GM23338 (cell line): ENCODE results near the gene HACD2. TPM values are rescaled to one million over a fixed set of nuclear protein-coding genes. Genes with fewer than 3 reads are reported as not detected.

Experiments used
- ATAC-seq: fragments of 200-7000 bp; cut with Tn5 transposase; 3 replicates; pipeline ENCODE4 v1.9.1; 2020
- DNase-seq: peaks from one replicate; pipeline ENCODE4 v3.0.0-alpha.2; 2015; ENCODE audit warnings: low spot score
- H2AFZ ChIP-seq: fragments of 200-600 bp; sonication (generic); 2 replicates; pipeline ENCODE4 v1.8.0; 2016; ENCODE audit warnings: antibody characterized with exemption, mild to moderate bottlenecking, moderate library complexity
- H3F3A ChIP-seq: fragments of 200-600 bp; sonication (generic); replicated peaks from 2 replicates; pipeline ENCODE4 v1.8.0; 2017; ENCODE audit warnings: antibody characterized with exemption, mixed run types, low read depth
- H3K27ac ChIP-seq: fragments of 200-600 bp; sonication (generic); 2 replicates; pipeline ENCODE4 v1.6.1; 2016; ENCODE audit warnings: low read depth
- H3K27me3 ChIP-seq: fragments of 200-600 bp; sonication (generic); 2 replicates; pipeline ENCODE4 v1.8.0; 2016; ENCODE audit warnings: mild to moderate bottlenecking, mixed run types, moderate library complexity; ENCODE audit not compliant: insufficient read depth
- H3K36me3 ChIP-seq: fragments of 200-600 bp; sonication (generic); 2 replicates; pipeline ENCODE4 v1.8.0; 2016; ENCODE audit warnings: mild to moderate bottlenecking; ENCODE audit not compliant: insufficient read depth
- H3K4me1 ChIP-seq: fragments of 200-600 bp; sonication (generic); 2 replicates; pipeline ENCODE4 v1.8.0; 2016; ENCODE audit warnings: mild to moderate bottlenecking, moderate library complexity; ENCODE audit not compliant: insufficient read depth
- H3K4me2 ChIP-seq: fragments of 200-600 bp; sonication (generic); 2 replicates; pipeline ENCODE4 v1.7.1; 2017; ENCODE audit warnings: mixed run types
- H3K4me3 ChIP-seq: fragments of 200-600 bp; sonication (generic); 2 replicates; pipeline ENCODE4 v1.6.1; 2016; ENCODE audit warnings: mixed run types
- H3K79me2 ChIP-seq: fragments of 200-600 bp; sonication (generic); replicated peaks from 2 replicates; pipeline ENCODE4 v1.8.0; 2017; ENCODE audit warnings: mild to moderate bottlenecking; ENCODE audit not compliant: insufficient read depth
- H3K9me2 ChIP-seq: fragments of 200-600 bp; sonication (generic); 2 replicates; pipeline ENCODE4 v1.8.0; 2017; ENCODE audit not compliant: insufficient read depth
- H4K20me1 ChIP-seq: fragments of 200-600 bp; sonication (generic); replicated peaks from 2 replicates; pipeline ENCODE4 v1.8.0; 2017; ENCODE audit warnings: mild to moderate bottlenecking; ENCODE audit not compliant: insufficient read depth
- H3K27ac Mint-ChIP-seq: 2 replicates; pipeline ENCODE4 v1.8.0; 2020; ENCODE audit warnings: inconsistent platforms, mild to moderate bottlenecking, moderate library complexity, mixed read lengths
- H3K27me3 Mint-ChIP-seq: 3 replicates; pipeline ENCODE4 v1.8.0; 2022; ENCODE audit warnings: low read depth, mild to moderate bottlenecking, moderate library complexity, mixed read lengths, inconsistent platforms; ENCODE audit not compliant: insufficient read depth, poor library complexity
- H3K36me3 Mint-ChIP-seq: 3 replicates; pipeline ENCODE4 v1.8.0; 2021; ENCODE audit warnings: low read depth, mild to moderate bottlenecking, inconsistent platforms, moderate library complexity, mixed read lengths
- H3K4me1 Mint-ChIP-seq: 3 replicates; pipeline ENCODE4 v1.8.0; 2020; ENCODE audit warnings: mild to moderate bottlenecking, inconsistent platforms, mixed read lengths
- H3K4me3 Mint-ChIP-seq: 3 replicates; pipeline ENCODE4 v1.8.0; 2021; ENCODE audit warnings: moderate library complexity, mild to moderate bottlenecking, inconsistent platforms, mixed read lengths
- H3K9me3 Mint-ChIP-seq: 3 replicates; pipeline ENCODE4 v1.8.0; 2020; ENCODE audit warnings: moderate library complexity, mild to moderate bottlenecking, inconsistent platforms, mixed read lengths
- EZH2 ChIP-seq: fragments of 200-600 bp; sonication (generic); IDR thresholded peaks from one replicate; pipeline ENCODE4 v1.8.0; 2017; ENCODE audit warnings: antibody characterized with exemption, mild to moderate bottlenecking, low read depth; ENCODE audit not compliant: unreplicated experiment
- POLR2AphosphoS5 ChIP-seq: IDR thresholded peaks from 2 replicates; pipeline ENCODE4 v1.6.1; 2016; ENCODE audit warnings: antibody characterized with exemption, low read depth
- ZNF114 ChIP-seq: fragments of 250-450 bp; sonication (Bioruptor Pico); IDR thresholded peaks from 2 replicates; pipeline ENCODE4 v1.5.0; 2020; ENCODE audit warnings: mild to moderate bottlenecking, moderate library complexity
- polyA plus RNA-seq: library from polyadenylated mRNA; unstranded; fragments of >200 nt; fragmentation: Nextera tagmentation; extraction: Ambion mirVana; gene quantifications from 2 replicates; pipeline ENCODE4 v1.2.1, GENCODE V29; 2016
- total RNA-seq: library from RNA; depleted of rRNA; stranded (reverse); fragments of >200 nt; shearing (Covaris generic); gene quantifications from 2 replicates; pipeline ENCODE4 v1.2.3, GENCODE V29; 2014
- TF ChIP-seq, protein P1 (sequence below): IDR thresholded peaks from one replicate; pipeline ENCODE4 v1.6.1; 2018; ENCODE audit warnings: antibody characterized with exemption; ENCODE audit not compliant: unreplicated experiment
- TF ChIP-seq, protein P2 (sequence below): IDR thresholded peaks from 2 replicates; pipeline ENCODE4 v1.6.1; 2016; ENCODE audit warnings: antibody characterized with exemption
- TF ChIP-seq, protein P3 (sequence below): fragments of 250-450 bp; sonication (Bioruptor Pico); IDR thresholded peaks from 2 replicates; pipeline ENCODE4 v1.5.0; 2020; ENCODE audit warnings: mild to moderate bottlenecking, moderate library complexity
- TF ChIP-seq, protein P4 (sequence below), 2 experiments: fragments of 200-600 bp in 1 of 2; sonication (generic) in 1 of 2; conservative IDR thresholded peaks; 2 replicates each; pipeline versions ENCODE4 v1.5.1 to v1.6.1; 2016 to 2017; ENCODE audit warnings: antibody characterized with exemption in 2 of 2, low read depth in 2 of 2, mild to moderate bottlenecking in 2 of 2, moderate library complexity in 1 of 2

Gene HACD2
- total and polyA plus RNA-seq, 2 experiments from 2014 or later = 13.4 to 31.5 TPM

DNA sequence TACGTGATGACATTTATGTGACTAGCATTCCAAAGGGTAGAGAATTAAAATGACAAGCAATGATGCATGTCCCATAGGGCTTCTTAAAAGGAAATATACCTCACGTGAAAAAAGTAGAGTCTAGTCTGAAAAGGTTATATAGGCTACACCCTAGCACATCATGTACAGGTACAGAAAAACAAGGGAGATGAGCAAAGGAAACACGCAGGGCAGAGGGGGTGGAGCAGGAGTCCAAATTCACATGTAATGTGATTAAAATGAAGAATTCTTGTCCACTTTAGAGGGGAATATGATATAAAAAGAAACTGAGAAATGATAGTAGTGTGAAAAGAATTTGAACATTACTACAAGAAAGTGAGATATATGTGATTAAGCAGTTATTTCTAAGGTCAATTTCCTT lies 59.4 kb downstream of the HACD2 start (continued):
- TF ChIP-seq, protein P1, sequence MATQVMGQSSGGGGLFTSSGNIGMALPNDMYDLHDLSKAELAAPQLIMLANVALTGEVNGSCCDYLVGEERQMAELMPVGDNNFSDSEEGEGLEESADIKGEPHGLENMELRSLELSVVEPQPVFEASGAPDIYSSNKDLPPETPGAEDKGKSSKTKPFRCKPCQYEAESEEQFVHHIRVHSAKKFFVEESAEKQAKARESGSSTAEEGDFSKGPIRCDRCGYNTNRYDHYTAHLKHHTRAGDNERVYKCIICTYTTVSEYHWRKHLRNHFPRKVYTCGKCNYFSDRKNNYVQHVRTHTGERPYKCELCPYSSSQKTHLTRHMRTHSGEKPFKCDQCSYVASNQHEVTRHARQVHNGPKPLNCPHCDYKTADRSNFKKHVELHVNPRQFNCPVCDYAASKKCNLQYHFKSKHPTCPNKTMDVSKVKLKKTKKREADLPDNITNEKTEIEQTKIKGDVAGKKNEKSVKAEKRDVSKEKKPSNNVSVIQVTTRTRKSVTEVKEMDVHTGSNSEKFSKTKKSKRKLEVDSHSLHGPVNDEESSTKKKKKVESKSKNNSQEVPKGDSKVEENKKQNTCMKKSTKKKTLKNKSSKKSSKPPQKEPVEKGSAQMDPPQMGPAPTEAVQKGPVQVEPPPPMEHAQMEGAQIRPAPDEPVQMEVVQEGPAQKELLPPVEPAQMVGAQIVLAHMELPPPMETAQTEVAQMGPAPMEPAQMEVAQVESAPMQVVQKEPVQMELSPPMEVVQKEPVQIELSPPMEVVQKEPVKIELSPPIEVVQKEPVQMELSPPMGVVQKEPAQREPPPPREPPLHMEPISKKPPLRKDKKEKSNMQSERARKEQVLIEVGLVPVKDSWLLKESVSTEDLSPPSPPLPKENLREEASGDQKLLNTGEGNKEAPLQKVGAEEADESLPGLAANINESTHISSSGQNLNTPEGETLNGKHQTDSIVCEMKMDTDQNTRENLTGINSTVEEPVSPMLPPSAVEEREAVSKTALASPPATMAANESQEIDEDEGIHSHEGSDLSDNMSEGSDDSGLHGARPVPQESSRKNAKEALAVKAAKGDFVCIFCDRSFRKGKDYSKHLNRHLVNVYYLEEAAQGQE = no peak
- TF ChIP-seq ZNF114 (CRISPR knock-in tag) = no peak
- TF ChIP-seq, protein P2, sequence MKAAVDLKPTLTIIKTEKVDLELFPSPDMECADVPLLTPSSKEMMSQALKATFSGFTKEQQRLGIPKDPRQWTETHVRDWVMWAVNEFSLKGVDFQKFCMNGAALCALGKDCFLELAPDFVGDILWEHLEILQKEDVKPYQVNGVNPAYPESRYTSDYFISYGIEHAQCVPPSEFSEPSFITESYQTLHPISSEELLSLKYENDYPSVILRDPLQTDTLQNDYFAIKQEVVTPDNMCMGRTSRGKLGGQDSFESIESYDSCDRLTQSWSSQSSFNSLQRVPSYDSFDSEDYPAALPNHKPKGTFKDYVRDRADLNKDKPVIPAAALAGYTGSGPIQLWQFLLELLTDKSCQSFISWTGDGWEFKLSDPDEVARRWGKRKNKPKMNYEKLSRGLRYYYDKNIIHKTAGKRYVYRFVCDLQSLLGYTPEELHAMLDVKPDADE = no peak
- no peak for TF ChIP-seq POLR2AphosphoS5
- TF ChIP-seq EZH2 = no peak

DNA sequence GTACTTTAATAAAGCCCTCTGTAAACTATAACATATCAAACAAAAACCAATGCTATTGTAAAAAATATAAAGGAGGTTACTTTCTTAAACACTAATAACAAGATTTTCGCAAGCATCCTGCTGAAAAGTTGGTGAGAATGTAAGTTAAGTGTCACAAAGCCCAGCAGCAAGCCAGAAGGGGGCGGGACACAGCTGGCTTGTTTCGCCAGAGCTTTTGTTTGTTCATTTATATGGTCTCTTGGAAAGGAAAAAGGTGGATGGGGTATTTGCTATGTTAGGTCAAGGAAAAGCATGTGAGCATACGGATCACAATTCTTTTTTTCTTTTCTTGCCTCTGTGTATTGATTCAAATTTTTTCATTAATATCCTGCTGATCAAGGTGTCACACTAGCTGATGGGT lies 59.9 kb downstream of the HACD2 start:
- TF ChIP-seq, protein P3, sequence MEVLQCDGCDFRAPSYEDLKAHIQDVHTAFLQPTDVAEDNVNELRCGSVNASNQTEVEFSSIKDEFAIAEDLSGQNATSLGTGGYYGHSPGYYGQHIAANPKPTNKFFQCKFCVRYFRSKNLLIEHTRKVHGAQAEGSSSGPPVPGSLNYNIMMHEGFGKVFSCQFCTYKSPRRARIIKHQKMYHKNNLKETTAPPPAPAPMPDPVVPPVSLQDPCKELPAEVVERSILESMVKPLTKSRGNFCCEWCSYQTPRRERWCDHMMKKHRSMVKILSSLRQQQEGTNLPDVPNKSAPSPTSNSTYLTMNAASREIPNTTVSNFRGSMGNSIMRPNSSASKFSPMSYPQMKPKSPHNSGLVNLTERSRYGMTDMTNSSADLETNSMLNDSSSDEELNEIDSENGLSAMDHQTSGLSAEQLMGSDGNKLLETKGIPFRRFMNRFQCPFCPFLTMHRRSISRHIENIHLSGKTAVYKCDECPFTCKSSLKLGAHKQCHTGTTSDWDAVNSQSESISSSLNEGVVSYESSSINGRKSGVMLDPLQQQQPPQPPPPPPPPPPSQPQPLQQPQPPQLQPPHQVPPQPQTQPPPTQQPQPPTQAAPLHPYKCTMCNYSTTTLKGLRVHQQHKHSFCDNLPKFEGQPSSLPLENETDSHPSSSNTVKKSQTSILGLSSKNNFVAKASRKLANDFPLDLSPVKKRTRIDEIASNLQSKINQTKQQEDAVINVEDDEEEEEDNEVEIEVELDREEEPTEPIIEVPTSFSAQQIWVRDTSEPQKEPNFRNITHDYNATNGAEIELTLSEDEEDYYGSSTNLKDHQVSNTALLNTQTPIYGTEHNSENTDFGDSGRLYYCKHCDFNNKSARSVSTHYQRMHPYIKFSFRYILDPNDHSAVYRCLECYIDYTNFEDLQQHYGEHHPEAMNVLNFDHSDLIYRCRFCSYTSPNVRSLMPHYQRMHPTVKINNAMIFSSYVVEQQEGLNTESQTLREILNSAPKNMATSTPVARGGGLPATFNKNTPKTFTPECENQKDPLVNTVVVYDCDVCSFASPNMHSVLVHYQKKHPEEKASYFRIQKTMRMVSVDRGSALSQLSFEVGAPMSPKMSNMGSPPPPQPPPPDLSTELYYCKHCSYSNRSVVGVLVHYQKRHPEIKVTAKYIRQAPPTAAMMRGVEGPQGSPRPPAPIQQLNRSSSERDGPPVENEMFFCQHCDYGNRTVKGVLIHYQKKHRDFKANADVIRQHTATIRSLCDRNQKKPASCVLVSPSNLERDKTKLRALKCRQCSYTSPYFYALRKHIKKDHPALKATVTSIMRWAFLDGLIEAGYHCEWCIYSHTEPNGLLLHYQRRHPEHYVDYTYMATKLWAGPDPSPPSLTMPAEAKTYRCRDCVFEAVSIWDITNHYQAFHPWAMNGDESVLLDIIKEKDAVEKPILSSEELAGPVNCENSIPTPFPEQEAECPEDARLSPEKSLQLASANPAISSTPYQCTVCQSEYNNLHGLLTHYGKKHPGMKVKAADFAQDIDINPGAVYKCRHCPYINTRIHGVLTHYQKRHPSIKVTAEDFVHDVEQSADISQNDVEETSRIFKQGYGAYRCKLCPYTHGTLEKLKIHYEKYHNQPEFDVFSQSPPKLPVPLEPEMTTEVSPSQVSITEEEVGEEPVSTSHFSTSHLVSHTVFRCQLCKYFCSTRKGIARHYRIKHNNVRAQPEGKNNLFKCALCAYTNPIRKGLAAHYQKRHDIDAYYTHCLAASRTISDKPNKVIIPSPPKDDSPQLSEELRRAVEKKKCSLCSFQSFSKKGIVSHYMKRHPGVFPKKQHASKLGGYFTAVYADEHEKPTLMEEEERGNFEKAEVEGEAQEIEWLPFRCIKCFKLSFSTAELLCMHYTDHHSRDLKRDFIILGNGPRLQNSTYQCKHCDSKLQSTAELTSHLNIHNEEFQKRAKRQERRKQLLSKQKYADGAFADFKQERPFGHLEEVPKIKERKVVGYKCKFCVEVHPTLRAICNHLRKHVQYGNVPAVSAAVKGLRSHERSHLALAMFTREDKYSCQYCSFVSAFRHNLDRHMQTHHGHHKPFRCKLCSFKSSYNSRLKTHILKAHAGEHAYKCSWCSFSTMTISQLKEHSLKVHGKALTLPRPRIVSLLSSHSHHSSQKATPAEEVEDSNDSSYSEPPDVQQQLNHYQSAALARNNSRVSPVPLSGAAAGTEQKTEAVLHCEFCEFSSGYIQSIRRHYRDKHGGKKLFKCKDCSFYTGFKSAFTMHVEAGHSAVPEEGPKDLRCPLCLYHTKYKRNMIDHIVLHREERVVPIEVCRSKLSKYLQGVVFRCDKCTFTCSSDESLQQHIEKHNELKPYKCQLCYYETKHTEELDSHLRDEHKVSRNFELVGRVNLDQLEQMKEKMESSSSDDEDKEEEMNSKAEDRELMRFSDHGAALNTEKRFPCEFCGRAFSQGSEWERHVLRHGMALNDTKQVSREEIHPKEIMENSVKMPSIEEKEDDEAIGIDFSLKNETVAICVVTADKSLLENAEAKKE = no peak
- TF ChIP-seq, protein P4, sequence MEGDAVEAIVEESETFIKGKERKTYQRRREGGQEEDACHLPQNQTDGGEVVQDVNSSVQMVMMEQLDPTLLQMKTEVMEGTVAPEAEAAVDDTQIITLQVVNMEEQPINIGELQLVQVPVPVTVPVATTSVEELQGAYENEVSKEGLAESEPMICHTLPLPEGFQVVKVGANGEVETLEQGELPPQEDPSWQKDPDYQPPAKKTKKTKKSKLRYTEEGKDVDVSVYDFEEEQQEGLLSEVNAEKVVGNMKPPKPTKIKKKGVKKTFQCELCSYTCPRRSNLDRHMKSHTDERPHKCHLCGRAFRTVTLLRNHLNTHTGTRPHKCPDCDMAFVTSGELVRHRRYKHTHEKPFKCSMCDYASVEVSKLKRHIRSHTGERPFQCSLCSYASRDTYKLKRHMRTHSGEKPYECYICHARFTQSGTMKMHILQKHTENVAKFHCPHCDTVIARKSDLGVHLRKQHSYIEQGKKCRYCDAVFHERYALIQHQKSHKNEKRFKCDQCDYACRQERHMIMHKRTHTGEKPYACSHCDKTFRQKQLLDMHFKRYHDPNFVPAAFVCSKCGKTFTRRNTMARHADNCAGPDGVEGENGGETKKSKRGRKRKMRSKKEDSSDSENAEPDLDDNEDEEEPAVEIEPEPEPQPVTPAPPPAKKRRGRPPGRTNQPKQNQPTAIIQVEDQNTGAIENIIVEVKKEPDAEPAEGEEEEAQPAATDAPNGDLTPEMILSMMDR (conservative IDR thresholded peaks at IDR 0.05; ENCODE audit: low read depth in 2 of 2) = peak in 1 of 2 experiments; percentile 15; a peak in 1 of 4 replicates
- H2AFZ ChIP-seq = no peak overlapping the region
- H4K20me1 ChIP-seq = 0 out of 2 replicates have a peak, but pooled peaks cover 10% of the 10 kb centered on the region
- H3K27me3 ChIP-seq = no peaks in the 10 kb centered on the region
- no peak overlapping the region for H3K4me2 ChIP-seq
- no peaks in the 10 kb centered on the region for H3K9me2 ChIP-seq
- H3K4me3 Mint-ChIP-seq = no peak overlapping the region
- DNase-seq (no peak), ATAC-seq (no peak)
- no peaks in the 10 kb centered on the region for H3F3A ChIP-seq
- H3K4me3 ChIP-seq = no peak overlapping the region
- H3K79me2 ChIP-seq = no peaks in the 10 kb centered on the region
- H3K27ac ChIP-seq = no peak overlapping the region
- H3K36me3 ChIP-seq = no peaks in the 10 kb centered on the region
- no peaks in the 10 kb centered on the region for H3K36me3 Mint-ChIP-seq
- no peaks in the 10 kb centered on the region for H3K9me3 Mint-ChIP-seq
- no peak overlapping the region for H3K27ac Mint-ChIP-seq
- no peaks in the 10 kb centered on the region for H3K4me1 Mint-ChIP-seq
- H3K27me3 Mint-ChIP-seq = no peaks in the 10 kb centered on the region
- no peaks in the 10 kb centered on the region for H3K4me1 ChIP-seq
